ENCODE results near the gene LIFR. TPM values are rescaled to one million over a fixed set of nuclear protein-coding genes. Genes with fewer than 3 reads are reported as not detected.

The LIFR gene
- total and polyA plus RNA-seq, 12 donors, result 6.0 to 58.8 (median 41.8) TPM

DNA sequence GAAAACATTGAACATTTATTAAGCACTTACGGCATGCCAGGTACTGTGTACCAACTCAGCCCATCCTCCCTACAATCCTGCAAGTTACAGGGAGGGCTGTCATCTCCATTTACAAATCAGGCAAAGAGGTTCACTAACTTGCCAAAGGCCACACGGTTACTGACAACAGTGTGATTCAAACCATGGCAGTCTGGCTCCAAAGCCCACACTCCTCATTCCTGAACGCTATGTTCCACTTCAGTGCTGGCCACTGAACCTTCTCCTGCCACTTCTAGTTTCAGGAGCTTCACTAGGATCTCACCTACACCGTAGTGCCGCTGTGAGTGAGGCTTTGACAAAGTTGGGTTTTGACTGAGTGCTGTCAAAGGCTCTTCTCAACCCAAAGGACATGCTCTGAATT is 7.2 kb upstream of the LIFR start:
- Histone ChIP-seq H3K4me3 (no peak overlapping the region), H3K36me3 (no peaks in the 10 kb centered on the region), H3K27ac (peak overlapping the region in 1 of 10 donors; percentile 9), H3K9me3 (no peaks in the 10 kb centered on the region), H3K4me1 (peaks cover 0 to 36% (median 4%) of the 10 kb centered on the region in 9 donors), H3K27me3 (peaks cover 0 to 4% (median 0%) of the 10 kb centered on the region in 7 donors)
- WGBS, 2 donors, result 49 to 76% methylated on average over 5 of the region's 5 CpGs
- no peak for DNase-seq
- peak; percentile 38 to 96 (median 64) for ATAC-seq
- intact Hi-C loops (cut with DNase I), result no loop called here
- no peak for TF ChIP-seq CTCF (IDR thresholded peaks at IDR 0.05)

GRCh38 chr5:38562444-38563210 is 6.2 kb upstream of the LIFR start:
- TF ChIP-seq CTCF (IDR thresholded peaks at IDR 0.05), result no peak
- H3K9me3 ChIP-seq, result no peaks in the 10 kb centered on the region
- ATAC-seq, result peak in 1 of 8 donors; percentile 43

GRCh38 chr5:38559428-38559827 is 3.0 kb upstream of the LIFR start:
- H3K27me3 ChIP-seq, result peaks cover 0 to 43% (median 0%) of the 10 kb centered on the region in 7 donors
- intact Hi-C loops (cut with DNase I), result loop anchor here in 6 of 10 donors (2.0 to 10.0 kb wide), 4 partner anchors 37 to 248 kb away; no protein-coding TSS in a partner anchor
- no peak for ATAC-seq
- no peak for TF ChIP-seq CTCF (IDR thresholded peaks at IDR 0.05)
- no peaks in the 10 kb centered on the region for H3K9me3 ChIP-seq
- H3K4me3 ChIP-seq, result no peak overlapping the region
- 79 to 84% methylated on average over 3 of the region's 3 CpGs for WGBS, 2 donors
- H3K27ac ChIP-seq, result no peak overlapping the region
- peaks cover 0 to 2% (median 0%) of the 10 kb centered on the region in 9 donors for H3K36me3 ChIP-seq
- no peak for DNase-seq
- peaks cover 0 to 58% (median 17%) of the 10 kb centered on the region in 9 donors for H3K4me1 ChIP-seq

More at GRCh38 chr5:38562444-38563210, 6.2 kb upstream of the LIFR start:
- peaks cover 0 to 2% (median 0%) of the 10 kb centered on the region in 9 donors for H3K36me3 ChIP-seq
- H3K27me3 ChIP-seq, result peaks cover 0 to 14% (median 0%) of the 10 kb centered on the region in 7 donors
- H3K4me3 ChIP-seq, result no peak overlapping the region
- DNase-seq, result no peak
- 82 to 83% methylated on average over 5 of the region's 5 CpGs for WGBS, 2 donors
- no peak overlapping the region for H3K27ac ChIP-seq
- intact Hi-C loops (cut with DNase I), result no loop called here
- peaks cover 0 to 43% (median 8%) of the 10 kb centered on the region in 9 donors for H3K4me1 ChIP-seq

GRCh38 chr5:38557792-38558191 is 1.3 kb upstream of the LIFR start:
- 63 to 73% methylated on average over 6 of the region's 6 CpGs for WGBS, 2 donors
- Histone ChIP-seq H3K4me1 (peaks cover 0 to 65% (median 22%) of the 10 kb centered on the region in 9 donors), H3K27me3 (peaks cover 0 to 55% (median 0%) of the 10 kb centered on the region in 7 donors), H3K9me3 (no peaks in the 10 kb centered on the region), H3K4me3 (peak overlapping the region; percentile 67 to 97 (median 83)), H3K36me3 (peaks cover 0 to 2% (median 0%) of the 10 kb centered on the region in 9 donors), H3K27ac (peak overlapping the region in 8 of 10 donors; percentile 95 to 100 (median 99))
- no peak for ATAC-seq
- TF ChIP-seq CTCF (IDR thresholded peaks at IDR 0.05), result no peak
- no peak for DNase-seq
- intact Hi-C loops (cut with DNase I), result loop anchor here in 6 of 10 donors (2.0 to 10.0 kb wide), 7 partner anchors 39 to 251 kb away; no protein-coding TSS in a partner anchor
